H9 (cell line): Measurements from ENCODE around the gene ITIH4. TPM values are rescaled to one million over a fixed set of nuclear protein-coding genes. Genes with fewer than 3 reads are reported as not detected.

Source experiments
- DNase-seq: peaks from one replicate; pipeline ENCODE4 v3.0.0-alpha.2; 2017
- H2AFZ ChIP-seq: one replicate; pipeline ENCODE4 v1.6.1; 2013; ENCODE audit warnings: mild to moderate bottlenecking, low read length, control low read depth, moderate library complexity
- H2AK5ac ChIP-seq: 2 replicates; pipeline ENCODE4 v1.6.1; 2013; ENCODE audit warnings: low read length, control low read depth, mixed read lengths; ENCODE audit not compliant: insufficient read length
- H2BK120ac ChIP-seq: one replicate; pipeline ENCODE4 v1.6.1; 2013; ENCODE audit warnings: low read depth, mild to moderate bottlenecking, low read length, control low read depth, inconsistent platforms; ENCODE audit not compliant: poor library complexity, severe bottlenecking
- H2BK12ac ChIP-seq: 2 replicates; pipeline ENCODE4 v1.6.1; 2013; ENCODE audit warnings: low read length, control low read depth, mixed read lengths, low read depth; ENCODE audit not compliant: insufficient read length
- H2BK15ac ChIP-seq: 2 replicates; pipeline ENCODE4 v1.6.1; 2013; ENCODE audit warnings: low read depth, low read length, control low read depth
- H2BK20ac ChIP-seq: one replicate; pipeline ENCODE4 v1.6.1; 2013; ENCODE audit warnings: low read depth, mild to moderate bottlenecking, low read length, control low read depth, inconsistent platforms; ENCODE audit not compliant: poor library complexity, severe bottlenecking
- H2BK5ac ChIP-seq: 2 replicates; pipeline ENCODE4 v1.6.1; 2013; ENCODE audit warnings: low read length, control low read depth, mixed read lengths; ENCODE audit not compliant: insufficient read length
- H3K14ac ChIP-seq: 2 replicates; pipeline ENCODE4 v1.6.1; 2013; ENCODE audit warnings: low read length, control low read depth; ENCODE audit not compliant: insufficient read depth
- H3K18ac ChIP-seq: 2 replicates; pipeline ENCODE4 v1.6.1; 2013; ENCODE audit warnings: low read depth, mild to moderate bottlenecking, mixed read lengths, low read length, control low read depth; ENCODE audit not compliant: insufficient read length
- H3K23ac ChIP-seq: 2 replicates; pipeline ENCODE4 v1.6.1; 2013; ENCODE audit warnings: low read length, control low read depth, mixed read lengths, low read depth; ENCODE audit not compliant: insufficient read length
- H3K23me2 ChIP-seq: 2 replicates; pipeline ENCODE4 v1.6.1; 2013; ENCODE audit warnings: low read depth, mild to moderate bottlenecking, mixed read lengths, low read length, control low read depth; ENCODE audit not compliant: insufficient read length, poor library complexity, severe bottlenecking
- H3K27ac ChIP-seq: 2 replicates; pipeline ENCODE4 v1.5.1; 2013; ENCODE audit warnings: low read length, control low read depth, mixed read lengths, low read depth; ENCODE audit not compliant: insufficient read length
- H3K27me3 ChIP-seq: 2 replicates; pipeline ENCODE4 v1.6.1; 2013; ENCODE audit warnings: low read length, control low read depth, inconsistent platforms; ENCODE audit not compliant: insufficient read depth
- H3K4ac ChIP-seq: 2 replicates; pipeline ENCODE4 v1.6.1; 2013; ENCODE audit warnings: low read depth, mild to moderate bottlenecking, control low read depth, inconsistent platforms, low read length, moderate library complexity
- H3K4me1 ChIP-seq: 2 replicates; pipeline ENCODE4 v1.6.1; 2013; ENCODE audit warnings: low read length, control low read depth, inconsistent platforms; ENCODE audit not compliant: insufficient read depth
- H3K4me2 ChIP-seq: 2 replicates; pipeline ENCODE4 v1.6.1; 2013; ENCODE audit warnings: low read length, control low read depth, mixed read lengths; ENCODE audit not compliant: insufficient read length, insufficient read depth
- H3K56ac ChIP-seq: 2 replicates; pipeline ENCODE4 v1.6.1; 2013; ENCODE audit warnings: low read depth, mild to moderate bottlenecking, mixed read lengths, low read length, control low read depth; ENCODE audit not compliant: insufficient read length
- H3K79me1 ChIP-seq: 2 replicates; pipeline ENCODE4 v1.6.1; 2013; ENCODE audit warnings: low read depth, mild to moderate bottlenecking, moderate library complexity, low read length, control low read depth, inconsistent platforms; ENCODE audit not compliant: insufficient read depth, poor library complexity, severe bottlenecking
- H3K79me2 ChIP-seq: 2 replicates; pipeline ENCODE4 v1.6.1; 2013; ENCODE audit warnings: low read length, control low read depth, inconsistent platforms; ENCODE audit not compliant: insufficient read depth
- H3K9ac ChIP-seq: 2 replicates; pipeline ENCODE4 v1.6.1; 2013; ENCODE audit warnings: low read length, control low read depth, mixed read lengths; ENCODE audit not compliant: insufficient read length; ENCODE audit errors: extremely low read depth
- H3K9me3 ChIP-seq: one replicate; pipeline ENCODE4 v1.6.1; 2013; ENCODE audit warnings: low read depth, low read length, inconsistent platforms; ENCODE audit not compliant: control insufficient read depth
- H3T11ph ChIP-seq: one replicate; pipeline ENCODE4 v1.6.1; 2013; ENCODE audit warnings: mild to moderate bottlenecking, low read length, control low read depth, inconsistent platforms
- H4K20me1 ChIP-seq: one replicate; pipeline ENCODE4 v1.6.1; 2013; ENCODE audit not compliant: control insufficient read depth, insufficient read length, insufficient read depth
- H4K5ac ChIP-seq: 2 replicates; pipeline ENCODE4 v1.6.1; 2013; ENCODE audit warnings: low read depth, mild to moderate bottlenecking, mixed read lengths, low read length, control low read depth; ENCODE audit not compliant: insufficient read length
- H4K8ac ChIP-seq: replicated peaks from 2 replicates; pipeline ENCODE4 v1.6.1; 2013; ENCODE audit warnings: low read length, control low read depth, mixed read lengths, low read depth; ENCODE audit not compliant: insufficient read length
- H4K91ac ChIP-seq: 2 replicates; pipeline ENCODE4 v1.6.1; 2013; ENCODE audit warnings: low read depth, mild to moderate bottlenecking, moderate library complexity, mixed read lengths, low read length, control low read depth; ENCODE audit not compliant: insufficient read length
- H3K27ac Mint-ChIP-seq, 3 experiments: 2 replicates in 2 of 3; 3 replicates in 1 of 3; pipeline ENCODE4 v1.8.0; 2020 to 2021; ENCODE audit warnings: mixed read lengths in 3 of 3, mild to moderate bottlenecking in 1 of 3, moderate library complexity in 1 of 3
- H3K27me3 Mint-ChIP-seq: 2 replicates; pipeline ENCODE4 v1.8.0; 2021; ENCODE audit warnings: low read depth, mild to moderate bottlenecking, moderate library complexity, mixed read lengths
- H3K36me3 Mint-ChIP-seq, 3 experiments: 2 replicates in 2 of 3; 3 replicates in 1 of 3; pipeline ENCODE4 v1.8.0; 2020 to 2021; ENCODE audit warnings: low read depth in 3 of 3, mixed read lengths in 3 of 3; ENCODE audit not compliant: insufficient read depth in 1 of 3
- H3K4me1 Mint-ChIP-seq, 2 experiments: 2 replicates each; pipeline ENCODE4 v1.8.0; 2020; ENCODE audit warnings: mixed read lengths in 2 of 2
- H3K4me3 Mint-ChIP-seq, 2 experiments: 2 replicates in 1 of 2; 3 replicates in 1 of 2; pipeline ENCODE4 v1.8.0; 2020 to 2021; ENCODE audit warnings: mild to moderate bottlenecking in 2 of 2, mixed read lengths in 2 of 2, moderate library complexity in 1 of 2
- H3K9me3 Mint-ChIP-seq, 2 experiments: 2 replicates in 1 of 2; 3 replicates in 1 of 2; pipeline ENCODE4 v1.8.0; 2020; ENCODE audit warnings: mild to moderate bottlenecking in 2 of 2, mixed read lengths in 2 of 2, moderate library complexity in 1 of 2
- CTCF ChIP-seq: fragments of 200-600 bp; sonication (generic); conservative IDR thresholded peaks from 3 replicates; pipeline ENCODE4 v1.8.0; 2021; ENCODE audit warnings: antibody characterized with exemption, mild to moderate bottlenecking
- WGBS: extraction: QIAGEN DNeasy Blood & Tissue Kit; methylation state at CpG from one replicate; pipeline ENCODE4 v1.1.7; 2013; ENCODE audit warnings: missing lambda C conversion rate, low lambda C conversion rate, mixed read lengths; ENCODE audit not compliant: insufficient read length; ENCODE audit errors: extremely low coverage; 5-methylcytosine and 5-hydroxymethylcytosine counted together
- total RNA-seq: library from RNA; stranded (reverse); gene quantifications from 2 replicates; pipeline ENCODE4 v1.2.1, GENCODE V29; 2021

ITIH4 gene
- total RNA-seq, 1 experiment from 2014 or later: 3.0 TPM

- no peak for DNase-seq
- Histone ChIP-seq H2AFZ (no peak overlapping the region), H3K9me3 (no peaks in the 10 kb centered on the region), H2BK120ac (no peak overlapping the region), H3K4me1 (no peaks in the 10 kb centered on the region), H4K8ac (no peak overlapping the region), H3T11ph (no peak overlapping the region), H3K56ac (no peak overlapping the region), H2BK20ac (no peak overlapping the region), H3K18ac (no peak overlapping the region), H2BK15ac (no peak overlapping the region), H4K5ac (no peak overlapping the region), H3K27me3 (no peaks in the 10 kb centered on the region), H3K14ac (no peak overlapping the region), H3K79me1 (no peaks in the 10 kb centered on the region), H3K9ac (no peak overlapping the region), H4K91ac (no peak overlapping the region), H3K79me2 (no peaks in the 10 kb centered on the region), H2BK5ac (no peak overlapping the region), H2AK5ac (no peak overlapping the region), H3K27ac (no peak overlapping the region), H3K23me2 (no peaks in the 10 kb centered on the region), H4K20me1 (no peaks in the 10 kb centered on the region), H3K4ac (no peak overlapping the region), H2BK12ac (no peak overlapping the region), H3K4me2 (no peak overlapping the region), H3K23ac (no peak overlapping the region)
- TF ChIP-seq CTCF: no peak
- H3K36me3 Mint-ChIP-seq: no peaks in the 10 kb centered on the region; a peak in 2 of 7 replicates
- WGBS: no CpG with 5 or more reads among the region's 6 CpGs
- no peaks in the 10 kb centered on the region; a peak in 1 of 5 replicates for H3K9me3 Mint-ChIP-seq
- peaks cover 2% of the 10 kb centered on the region for H3K27me3 Mint-ChIP-seq
- H3K4me1 Mint-ChIP-seq: no peaks in the 10 kb centered on the region
- no peak overlapping the region; a peak in 1 of 7 replicates for H3K27ac Mint-ChIP-seq
- no peak overlapping the region for H3K4me3 Mint-ChIP-seq
Observed at GRCh38 chr3:52789746-52790040, 40.8 kb downstream of the ITIH4 start.
